DMS114 treated with DMSO at 0.1 percent for 48 hours (cell line): ENCODE data around the gene UGT1A5.
"Not testable (repeated sequence)": the region's sequence is repeated elsewhere in the genome, so short reads cannot be mapped to it uniquely, and the experiment has no call there.

ENCODE experiments used
- DNase-seq: peaks from one replicate; lab custom pipeline; 2025; ENCODE audit not compliant: unreplicated experiment; lab: John Stamatoyannopoulos, UW

UGT1A5 gene

DNA sequence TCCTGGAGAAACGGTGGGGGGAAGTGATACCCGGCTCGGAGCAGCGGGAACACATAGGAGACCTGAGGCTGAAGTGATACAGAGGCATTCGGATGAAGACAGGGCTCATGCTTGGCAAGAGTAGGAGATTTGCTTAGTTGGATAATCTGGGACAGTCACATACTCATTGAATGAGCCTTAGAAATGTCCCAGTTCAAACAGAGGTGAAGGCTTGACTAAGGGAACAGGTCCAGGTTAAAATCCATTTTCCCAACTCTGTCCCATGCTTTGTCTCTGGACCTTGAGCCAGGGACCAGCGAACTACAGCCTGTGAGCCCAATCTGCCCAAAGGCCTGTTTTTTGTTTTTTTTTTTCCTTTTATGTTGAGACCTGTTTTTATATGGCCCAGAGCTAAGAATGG is 18.7 kb upstream of the UGT1A5 start:
- DNase-seq = no peak

DNA sequence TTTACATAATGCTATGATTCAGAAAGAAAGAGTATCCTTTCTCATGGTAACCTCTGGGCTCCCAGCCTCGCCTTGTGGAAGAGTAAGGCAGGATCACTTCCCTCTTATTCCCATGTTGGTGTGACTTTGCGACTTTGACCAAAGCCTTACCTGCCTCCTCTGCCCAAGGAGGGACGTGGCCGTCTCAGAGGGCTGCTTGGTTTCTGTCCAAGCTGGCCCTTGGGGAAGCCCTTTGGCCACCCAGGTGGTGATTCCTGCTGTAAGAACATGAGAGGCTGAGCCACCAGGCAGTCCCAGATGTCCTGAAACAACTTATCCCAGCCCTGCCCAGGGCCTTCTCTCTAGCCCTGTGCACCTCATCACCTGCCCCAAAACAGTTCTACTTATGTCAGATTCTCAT is 14.0 kb upstream of the UGT1A5 start:
- DNase-seq = no peak

- DNase-seq = no peak
These were observed 13.2 kb upstream of the UGT1A5 start for GRCh38 chr2:233699424-233700027.

- no peak for DNase-seq
These were observed 12.6 kb upstream of the UGT1A5 start for GRCh38 chr2:233700028-233700635.

DNA sequence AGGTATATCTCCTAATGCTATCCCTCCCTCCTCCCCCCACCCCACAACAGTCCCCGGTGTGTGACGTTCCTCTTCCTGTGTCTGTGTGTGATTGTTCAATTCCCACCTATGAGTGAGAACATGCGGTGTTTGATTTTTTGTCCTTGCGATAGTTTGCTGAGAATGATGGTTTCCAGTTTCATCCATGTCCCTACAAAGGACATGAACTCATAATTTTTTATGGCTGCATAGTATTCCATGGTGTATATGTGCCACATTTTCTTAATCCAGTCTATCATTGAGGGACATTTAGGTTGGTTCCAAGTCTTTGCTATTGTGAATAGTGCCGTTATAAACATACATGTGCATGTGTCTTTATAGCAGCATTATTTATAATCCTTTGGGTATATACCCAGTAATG is 11.9 kb upstream of the UGT1A5 start:
- not testable (repeated sequence) for DNase-seq

DNA sequence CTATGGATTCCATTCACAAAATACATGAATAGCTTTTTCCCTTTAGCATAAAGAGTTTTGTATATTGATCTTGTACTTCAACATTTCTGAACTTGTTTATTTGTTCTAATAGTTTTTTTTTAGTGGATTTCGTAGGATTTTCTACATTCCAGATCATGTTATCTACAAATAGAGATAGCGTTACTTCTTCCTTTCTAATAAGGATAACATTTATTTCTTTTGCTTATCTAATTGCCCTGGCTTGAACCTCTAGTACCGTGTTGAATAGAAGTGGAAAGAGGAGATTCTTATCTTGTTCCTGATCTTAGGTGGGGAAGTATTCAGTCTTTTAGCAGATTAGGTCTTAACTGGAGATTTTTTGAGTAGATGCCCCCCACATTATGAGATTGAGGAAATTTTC is 10.5 kb upstream of the UGT1A5 start:
- no peak for DNase-seq

- no peak for DNase-seq
These were observed 6.7 kb upstream of the UGT1A5 start for GRCh38 chr2:233705911-233706506.

GRCh38 chr2:233706720-233707119 is 6.0 kb upstream of the UGT1A5 start:
- no peak for DNase-seq

- DNase-seq = no peak
These were observed 4.6 kb upstream of the UGT1A5 start for GRCh38 chr2:233707940-233708644.

GRCh38 chr2:233708942-233709341 is 3.8 kb upstream of the UGT1A5 start:
- DNase-seq = no peak

DNA sequence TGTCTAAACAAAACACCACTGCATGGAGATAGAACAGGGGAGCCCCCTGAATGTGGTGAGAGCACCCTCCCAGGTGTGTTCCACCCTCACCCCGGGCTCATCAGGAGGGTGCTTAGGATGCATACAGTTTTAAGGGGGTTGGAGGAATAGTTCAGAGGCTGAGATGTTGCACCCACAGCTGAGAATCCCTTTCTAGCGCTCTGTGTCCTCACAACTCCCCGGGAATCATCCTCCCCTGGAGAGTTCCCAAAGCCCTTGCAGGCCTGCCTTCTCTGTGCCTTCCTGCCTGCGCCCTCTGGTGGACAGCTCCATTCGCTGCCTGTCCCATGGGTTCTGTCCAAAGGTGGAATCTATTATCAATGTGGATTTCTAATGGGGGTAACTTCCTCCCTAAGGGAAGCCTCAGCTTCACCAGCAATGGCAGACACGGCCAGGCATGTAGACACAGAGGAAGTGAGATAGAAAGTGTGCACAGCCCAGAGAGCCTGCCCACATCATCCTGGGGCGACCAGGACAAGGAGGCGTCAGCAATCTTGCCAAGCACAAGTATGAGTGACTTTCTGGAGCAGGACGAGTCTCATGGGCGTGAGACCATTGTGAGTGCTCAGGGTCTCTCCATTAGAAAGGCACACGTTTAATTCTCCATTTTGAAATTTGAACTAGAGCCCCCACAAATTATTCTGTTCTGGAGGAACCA is 1.2 kb upstream of the UGT1A5 start:
- DNase-seq = peak; percentile 28

- no peak for DNase-seq
These were observed 532 bp downstream of the UGT1A5 start for GRCh38 chr2:233713262-233713615.

- DNase-seq = no peak
These were observed 1.4 kb downstream of the UGT1A5 start for GRCh38 chr2:233714121-233714520.

DNA sequence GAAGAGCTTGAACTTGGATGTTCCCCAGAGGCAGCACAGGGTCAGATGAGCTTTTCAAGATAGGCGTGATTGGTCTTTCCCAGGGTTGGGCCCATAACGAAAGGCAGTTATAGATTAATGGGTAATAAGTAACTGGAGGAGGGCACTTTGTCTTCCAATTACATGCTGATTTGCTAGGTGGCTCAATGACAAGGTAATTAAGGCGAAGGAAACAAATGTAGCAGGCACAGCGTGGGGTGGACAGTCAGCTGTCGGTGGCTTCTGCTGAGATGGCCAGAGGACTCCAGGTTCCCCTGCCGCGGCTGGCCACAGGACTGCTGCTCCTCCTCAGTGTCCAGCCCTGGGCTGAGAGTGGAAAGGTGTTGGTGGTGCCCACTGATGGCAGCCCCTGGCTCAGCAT is 5.8 kb downstream of the UGT1A5 start, which contains the start of gene UGT1A4:
UGT1A4 (plus strand) TSS at position 185 of the 400 bp plus-strand sequence; CDS start at position 270, 85 bp downstream.
- no peak for DNase-seq

DNA sequence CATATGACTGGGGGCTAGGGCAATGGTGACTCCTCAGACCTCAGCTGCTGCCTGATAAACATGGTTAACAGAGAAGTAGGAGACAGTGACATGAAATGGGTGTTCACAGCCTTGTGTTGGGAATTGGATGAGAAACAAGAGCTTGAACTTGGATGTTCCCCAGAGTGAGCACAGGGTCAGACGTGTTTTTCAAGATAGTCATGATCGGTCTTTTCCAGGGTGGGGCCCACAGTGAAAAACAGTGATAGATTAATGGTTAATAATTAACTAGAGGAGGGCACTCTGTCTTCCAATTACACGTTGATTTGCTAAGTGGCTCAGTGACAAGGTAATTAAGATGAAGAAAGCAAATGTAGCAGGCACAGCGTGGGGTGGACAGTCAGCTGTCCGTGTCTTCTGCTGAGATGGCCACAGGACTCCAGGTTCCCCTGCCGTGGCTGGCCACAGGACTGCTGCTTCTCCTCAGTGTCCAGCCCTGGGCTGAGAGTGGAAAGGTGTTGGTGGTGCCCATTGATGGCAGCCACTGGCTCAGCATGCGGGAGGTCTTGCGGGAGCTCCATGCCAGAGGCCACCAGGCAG is 16.1 kb downstream of the UGT1A5 start, which contains the start of gene UGT1A3:
UGT1A3 (plus strand) TSS at position 320 of the 579 bp plus-strand sequence; CDS start at position 405, 85 bp downstream.
- DNase-seq = no peak

DNA sequence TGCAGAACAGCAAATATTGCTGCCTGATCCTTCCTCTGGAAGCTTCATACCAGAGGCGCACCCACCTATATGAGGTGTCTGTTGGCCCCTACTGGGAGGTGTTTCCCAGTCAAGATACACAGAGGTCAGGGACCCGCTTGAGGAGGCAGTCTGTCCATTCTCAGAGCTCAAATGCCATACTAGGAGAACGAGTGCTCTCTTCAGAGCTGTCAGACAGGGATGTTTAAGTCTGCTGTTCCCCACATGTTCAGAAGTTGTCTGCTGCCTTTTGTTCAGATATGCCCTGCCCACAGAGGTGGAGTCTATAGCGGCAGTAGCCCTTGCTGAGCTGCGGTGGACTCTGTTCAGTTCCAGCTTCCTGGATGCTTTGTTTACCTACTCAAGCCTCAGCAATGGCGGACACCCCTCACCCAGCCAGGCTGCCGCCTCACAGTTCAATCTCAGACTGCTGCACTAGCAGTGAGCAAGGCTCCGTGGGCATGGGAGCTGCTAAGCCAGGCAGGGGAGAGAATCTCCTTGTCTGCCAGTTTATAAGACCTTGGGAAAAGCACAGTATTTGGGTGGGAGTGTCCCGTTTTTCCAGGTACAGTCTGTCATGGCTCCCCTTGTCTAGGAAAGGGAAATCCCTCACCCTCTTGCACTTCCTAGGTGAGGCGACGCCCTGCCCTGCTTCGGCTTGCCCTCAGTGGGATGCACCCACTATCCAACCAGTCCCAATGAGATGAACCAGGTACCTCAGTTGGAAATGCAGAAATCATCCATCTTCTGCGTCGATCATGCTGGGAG is 24.4 kb downstream of the UGT1A5 start:
- not testable (repeated sequence) for DNase-seq

DNA sequence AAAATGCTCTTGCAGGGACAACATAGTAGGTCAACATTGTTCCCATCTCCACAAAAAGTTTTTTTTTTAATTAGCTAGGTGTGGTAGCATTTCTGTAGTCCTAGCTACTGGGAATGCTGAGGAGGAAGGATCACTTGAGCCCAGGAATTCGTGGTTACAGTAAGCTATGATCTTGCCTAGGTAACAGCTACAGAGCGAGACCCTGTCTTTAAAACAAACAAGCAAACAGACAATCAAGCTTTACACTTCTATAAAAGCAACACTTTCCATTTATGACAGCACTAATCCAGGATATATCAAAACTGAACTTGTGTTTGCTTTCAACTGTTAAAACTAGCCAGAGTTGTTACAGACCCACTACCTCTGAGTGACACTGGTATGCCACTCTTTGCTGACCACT is 28.2 kb downstream of the UGT1A5 start:
- DNase-seq = no peak

GRCh38 chr2:233743464-233744259 is 31.0 kb downstream of the UGT1A5 start:
- no peak for DNase-seq

DNA sequence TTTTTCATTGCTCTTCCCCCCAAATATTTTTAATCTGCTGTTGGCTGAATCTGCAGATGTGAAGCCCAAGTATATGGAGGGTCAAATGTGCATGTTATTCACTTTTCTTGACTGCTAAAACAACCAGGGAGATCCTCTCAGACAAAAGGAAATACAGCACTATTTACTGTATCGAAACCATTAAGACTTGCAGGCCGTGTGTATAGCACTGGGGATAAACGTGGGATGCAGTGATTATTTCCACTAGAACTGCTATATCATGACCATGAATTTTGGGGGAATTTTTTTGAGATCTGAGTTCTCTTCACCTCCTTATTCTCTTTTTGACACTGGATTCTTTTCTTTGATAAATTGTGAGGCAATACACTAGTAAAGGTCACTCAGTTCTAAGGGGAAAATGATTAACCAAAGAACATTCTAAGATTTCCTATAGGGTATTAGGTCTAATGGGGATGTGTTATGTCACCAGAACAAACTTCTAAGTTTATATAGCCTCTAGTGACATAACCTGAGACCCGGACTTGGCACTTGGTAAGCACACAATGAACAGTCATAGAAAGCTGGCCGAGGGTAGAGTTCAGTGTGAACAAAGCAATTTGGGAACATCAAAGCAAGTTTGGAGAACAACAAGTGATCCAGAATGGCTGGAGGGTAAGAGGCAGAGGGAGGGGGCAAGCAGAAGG is 32.5 kb downstream of the UGT1A5 start:
- DNase-seq = no peak
